NCI-H2081 treated with DMSO at 0.1 percent for 48 hours (cell line): Measurements from ENCODE around the gene PLEKHO1.
A peak's percentile ranks its signal among the peaks of the same experiment; 100 is the strongest.
"Not testable (repeated sequence)": the region's sequence is repeated elsewhere in the genome, so short reads cannot be mapped to it uniquely, and the experiment has no call there.

Experiments
- DNase-seq: peaks from one replicate; lab custom pipeline; 2025; lab: John Stamatoyannopoulos, UW

The PLEKHO1 gene, protein sequence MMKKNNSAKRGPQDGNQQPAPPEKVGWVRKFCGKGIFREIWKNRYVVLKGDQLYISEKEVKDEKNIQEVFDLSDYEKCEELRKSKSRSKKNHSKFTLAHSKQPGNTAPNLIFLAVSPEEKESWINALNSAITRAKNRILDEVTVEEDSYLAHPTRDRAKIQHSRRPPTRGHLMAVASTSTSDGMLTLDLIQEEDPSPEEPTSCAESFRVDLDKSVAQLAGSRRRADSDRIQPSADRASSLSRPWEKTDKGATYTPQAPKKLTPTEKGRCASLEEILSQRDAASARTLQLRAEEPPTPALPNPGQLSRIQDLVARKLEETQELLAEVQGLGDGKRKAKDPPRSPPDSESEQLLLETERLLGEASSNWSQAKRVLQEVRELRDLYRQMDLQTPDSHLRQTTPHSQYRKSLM

DNA sequence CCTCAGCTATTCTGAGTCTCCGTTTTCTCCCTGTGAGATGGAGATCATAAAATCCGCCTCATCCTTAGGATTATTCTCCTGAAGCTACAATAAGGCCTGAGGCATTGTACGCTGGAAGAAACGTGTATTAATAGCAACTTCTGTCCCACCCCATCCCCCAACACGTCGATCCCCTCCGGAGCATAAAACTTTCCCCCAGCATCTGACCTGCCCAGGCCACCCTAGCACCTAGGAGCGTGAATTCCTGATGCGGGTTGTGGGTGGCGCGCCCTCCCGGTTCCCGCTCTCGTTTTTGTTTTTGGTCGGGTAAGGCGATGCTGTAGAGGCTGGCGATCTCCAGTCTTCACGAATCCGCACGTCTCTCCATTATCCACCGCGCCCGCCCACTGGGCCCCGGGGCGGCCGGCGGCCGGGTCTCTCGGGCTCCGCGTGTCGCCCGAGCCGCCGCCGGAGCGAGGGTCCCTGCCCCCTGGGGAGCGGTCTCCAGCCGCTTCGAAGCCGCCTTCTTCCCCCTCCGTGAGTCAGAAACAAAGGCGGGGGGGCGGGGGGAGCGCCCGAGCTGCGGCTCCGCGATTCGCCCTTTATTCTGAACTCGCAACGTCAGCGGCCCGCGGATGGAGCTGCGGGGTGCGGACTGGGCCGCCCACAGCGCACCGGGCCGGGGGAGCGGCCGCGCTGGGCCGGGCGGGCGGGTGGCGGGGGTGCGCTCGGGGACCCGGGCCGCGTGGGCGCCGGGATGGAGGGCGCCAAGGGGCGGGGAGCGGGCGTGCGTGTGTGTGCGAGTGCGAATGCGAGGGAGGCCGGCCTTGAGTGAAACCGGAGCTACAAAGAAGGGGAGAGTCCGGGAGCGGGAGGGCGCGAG is at the start of gene PLEKHO1:
PLEKHO1 (plus strand) TSS at position 646 of the 862 bp plus-strand sequence. CDS start 342 bp downstream, outside the sequence.
- DNase-seq = peak; percentile 10

- no peak for DNase-seq
Observed at GRCh38 chr1:150102986-150103385, 46.7 kb upstream of the PLEKHO1 start.

DNA sequence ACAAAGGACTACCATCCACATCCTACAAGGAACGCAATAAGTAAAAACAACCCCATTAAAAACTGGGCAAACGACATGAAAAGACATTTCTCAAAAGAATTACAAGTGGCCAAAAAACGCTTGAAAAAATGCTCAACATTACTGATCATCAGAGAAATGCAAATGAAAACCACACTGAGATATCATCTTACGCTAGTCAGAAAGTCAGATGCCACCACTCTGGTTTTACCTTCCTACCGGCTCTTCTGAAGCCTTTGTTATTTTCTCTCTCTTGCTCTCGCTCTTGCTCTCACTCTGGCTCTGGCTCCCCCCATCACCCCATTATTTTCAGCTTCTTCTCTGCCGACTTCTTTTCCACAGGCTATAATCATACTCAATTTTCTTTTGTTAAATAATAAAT is 43.4 kb upstream of the PLEKHO1 start:
- no peak for DNase-seq

GRCh38 chr1:150109586-150109985 is 40.1 kb upstream of the PLEKHO1 start:
- DNase-seq = no peak

DNA sequence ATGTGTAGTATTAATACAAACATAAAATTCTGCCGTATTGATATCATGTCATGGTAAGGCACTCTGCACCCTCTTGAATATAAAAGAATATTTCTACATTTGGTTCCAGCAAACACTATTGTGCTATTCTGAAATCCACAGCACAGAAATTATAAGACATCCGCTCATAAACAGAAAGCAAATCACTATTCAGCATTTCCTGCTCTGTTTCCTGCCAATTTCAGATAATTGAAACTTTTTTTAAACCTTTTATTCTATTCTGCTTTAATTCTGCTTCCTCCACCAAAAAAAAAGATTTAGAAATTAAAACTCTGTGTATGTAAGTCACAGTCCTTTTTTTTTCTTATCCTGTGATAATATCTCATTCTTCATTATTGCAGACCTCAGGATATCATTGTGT is 39.6 kb upstream of the PLEKHO1 start:
- no peak for DNase-seq

GRCh38 chr1:150111670-150112069 is 38.0 kb upstream of the PLEKHO1 start:
- no peak for DNase-seq

GRCh38 chr1:150115121-150115520 is 34.6 kb upstream of the PLEKHO1 start:
- DNase-seq = no peak

GRCh38 chr1:150118716-150119115 is 31.0 kb upstream of the PLEKHO1 start:
- no peak for DNase-seq

- no peak for DNase-seq
Observed at GRCh38 chr1:150121236-150121862, 28.4 kb upstream of the PLEKHO1 start.

DNA sequence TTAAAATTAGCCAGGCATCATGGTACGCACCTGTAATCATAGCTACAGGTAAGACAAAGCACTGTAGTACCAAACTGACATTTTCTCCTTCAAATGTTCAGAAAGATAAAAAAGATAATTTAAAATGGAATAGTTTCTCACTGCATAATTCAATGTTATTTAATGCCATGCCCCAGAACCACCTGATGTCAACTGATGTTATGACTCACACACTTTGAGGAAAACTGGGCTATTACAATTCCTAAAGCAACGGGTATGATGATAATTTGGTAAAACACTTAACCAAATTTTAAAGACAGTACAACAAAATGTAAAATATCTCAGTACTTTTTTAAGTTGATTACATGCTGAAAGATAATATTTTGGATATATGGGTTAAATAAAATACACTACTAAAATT is 22.9 kb upstream of the PLEKHO1 start:
- no peak for DNase-seq

DNA sequence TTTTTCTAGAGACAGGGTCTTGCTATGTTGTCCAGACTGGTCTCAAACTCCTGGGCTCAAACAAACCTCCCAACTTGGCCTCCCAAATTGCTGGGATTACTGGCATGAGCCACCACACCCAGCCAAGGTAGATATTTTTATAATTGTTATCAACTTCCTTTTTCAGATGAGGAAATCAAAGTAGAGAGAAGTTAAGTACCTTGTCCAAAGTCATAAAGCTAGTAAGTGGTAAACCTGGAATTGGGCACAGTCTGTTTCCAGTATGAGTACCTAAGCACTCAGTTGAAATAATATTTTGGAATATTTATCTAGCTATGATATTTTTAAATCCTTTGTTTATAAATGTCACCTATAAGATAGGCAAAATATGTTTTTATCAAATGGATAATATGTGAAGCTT is 22.3 kb upstream of the PLEKHO1 start:
- DNase-seq = no peak

DNA sequence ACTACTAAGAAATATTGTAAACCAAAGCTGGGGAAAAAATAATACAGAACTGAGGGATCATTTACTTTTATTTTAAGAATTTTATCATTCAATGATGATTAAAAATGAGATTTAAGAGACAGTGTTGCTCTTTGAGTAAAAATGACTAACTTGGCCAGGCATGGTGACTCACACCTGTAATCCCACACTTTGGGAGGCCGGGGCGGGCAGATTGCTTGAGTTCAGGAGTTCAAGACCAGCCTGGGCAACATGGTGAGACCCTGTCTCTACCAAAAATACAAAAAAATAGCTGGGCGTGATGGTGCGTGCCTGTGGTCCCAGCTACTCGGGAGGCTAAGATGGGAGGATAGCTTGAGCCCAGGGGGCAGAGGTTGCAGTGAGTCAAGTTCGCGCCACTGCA is 21.8 kb upstream of the PLEKHO1 start:
- DNase-seq = no peak

DNA sequence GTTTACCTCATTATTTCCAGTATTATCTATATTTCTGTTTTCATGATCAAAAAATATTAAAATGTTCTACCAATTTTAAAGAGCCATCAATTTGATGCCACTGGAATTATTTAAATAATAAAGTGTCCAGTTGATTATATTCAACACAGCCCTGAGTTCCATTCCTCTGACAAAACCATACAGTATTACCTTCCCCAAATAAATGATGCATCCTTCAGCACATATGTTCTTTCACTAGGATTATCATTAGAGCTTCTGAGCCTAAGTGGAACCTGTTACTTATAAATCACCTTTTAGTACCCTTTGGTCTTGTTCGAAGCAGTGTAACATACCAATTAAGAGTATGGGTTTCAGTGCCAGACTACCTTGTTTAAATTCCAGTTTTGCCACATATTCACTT is 17.3 kb upstream of the PLEKHO1 start:
- no peak for DNase-seq

DNA sequence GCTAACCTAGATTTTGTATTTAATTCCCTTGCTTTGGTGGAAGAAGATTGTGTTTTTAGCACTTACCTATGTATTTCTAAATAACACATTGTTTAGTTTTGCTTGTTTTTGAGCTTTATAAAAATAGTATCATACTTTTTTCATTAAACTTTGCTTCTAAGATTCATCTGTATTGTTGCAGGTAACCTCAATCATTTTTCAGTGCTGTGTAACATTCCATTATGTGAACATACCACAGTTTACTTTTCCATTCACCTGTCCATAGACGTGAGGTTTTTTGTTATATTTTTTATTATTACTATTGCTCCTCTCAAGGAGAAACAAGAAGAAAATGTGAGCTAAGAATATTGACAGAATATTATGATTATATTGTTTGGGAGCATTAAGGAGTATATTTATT is 15.2 kb upstream of the PLEKHO1 start:
- DNase-seq = no peak

GRCh38 chr1:150135400-150135799 is 14.3 kb upstream of the PLEKHO1 start:
- DNase-seq = not testable (repeated sequence)

GRCh38 chr1:150138044-150138443 is 11.7 kb upstream of the PLEKHO1 start:
- DNase-seq = no peak

GRCh38 chr1:150141452-150141851 is 8.3 kb upstream of the PLEKHO1 start:
- DNase-seq = no peak

GRCh38 chr1:150142083-150142482 is 7.6 kb upstream of the PLEKHO1 start:
- DNase-seq = no peak

GRCh38 chr1:150144606-150145005 is 5.1 kb upstream of the PLEKHO1 start:
- no peak for DNase-seq

DNA sequence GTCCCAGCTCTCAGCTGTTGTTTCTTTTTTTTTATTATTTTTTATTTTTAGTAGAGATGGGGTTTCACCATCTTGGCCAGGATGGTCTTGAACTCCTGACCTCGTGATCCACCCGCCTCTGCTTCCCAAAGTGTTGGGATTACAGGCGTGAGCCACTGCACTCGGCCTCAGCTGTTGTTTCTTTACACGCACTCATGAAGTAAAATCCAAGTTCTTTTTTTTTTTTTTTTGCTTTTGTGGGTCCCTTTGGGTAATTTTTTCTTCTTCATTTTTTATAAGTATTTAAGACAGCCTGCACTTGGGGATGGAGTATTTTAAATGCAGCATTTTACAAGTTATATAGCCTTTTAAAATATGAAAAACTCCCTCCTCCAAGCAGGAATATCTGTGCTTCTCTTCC is 3.7 kb upstream of the PLEKHO1 start:
- DNase-seq = not testable (repeated sequence)

DNA sequence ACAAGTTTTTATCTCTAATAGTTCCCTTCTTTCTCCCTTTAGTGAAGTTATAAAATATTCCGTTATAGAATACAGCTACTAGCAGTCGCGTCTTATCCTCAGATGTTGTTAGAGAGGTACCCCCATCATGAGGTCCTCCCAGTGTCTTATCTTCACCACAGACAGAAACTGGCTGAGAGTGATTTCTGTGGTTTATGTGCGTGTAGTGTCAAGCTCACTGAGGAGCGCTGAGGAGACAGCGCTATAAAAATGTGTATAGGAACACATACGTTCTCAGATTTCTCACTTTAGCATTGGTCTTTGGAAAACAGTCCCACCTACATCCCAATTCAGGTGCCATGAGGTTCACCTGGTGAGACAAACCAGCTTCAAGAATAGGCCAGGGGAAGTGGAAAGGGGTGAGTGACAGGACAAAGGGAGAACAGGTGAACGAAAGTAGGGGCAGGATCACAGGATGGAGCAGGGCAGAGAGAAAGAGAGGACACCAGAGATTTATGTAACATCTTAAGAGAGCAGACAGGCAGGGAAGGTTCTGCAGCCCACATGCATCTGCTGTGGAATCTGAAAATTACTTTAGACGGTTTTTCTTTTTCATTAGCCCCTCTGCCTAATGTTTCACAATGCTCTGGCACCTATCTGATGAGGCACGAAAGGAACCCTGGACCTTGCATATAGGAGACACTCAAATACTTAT is 2.7 kb upstream of the PLEKHO1 start:
- no peak for DNase-seq

DNA sequence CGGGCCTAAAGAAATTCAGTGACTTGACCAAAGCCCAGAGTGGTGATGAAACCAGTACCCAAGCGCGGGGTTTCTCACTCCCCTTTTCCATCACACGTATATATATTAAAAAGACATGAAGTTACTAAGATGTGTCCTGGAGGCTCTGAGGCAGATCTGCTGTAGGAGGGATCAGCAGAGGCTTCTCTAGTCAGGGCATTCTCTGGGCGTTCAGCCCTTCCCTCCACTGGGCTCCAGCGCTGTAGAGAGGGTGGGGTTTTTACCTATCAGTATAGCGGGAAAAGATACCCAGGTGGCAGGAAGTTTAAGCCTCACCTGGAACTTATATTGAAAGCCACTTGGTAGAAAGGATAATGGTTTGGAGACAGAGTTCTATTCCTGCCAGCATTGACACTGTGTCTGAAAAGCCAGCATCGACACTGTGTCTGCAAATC is 862 bp upstream of the PLEKHO1 start:
- DNase-seq = no peak
